Right lung (tissue), 5 donors: ENCODE results near the gene ARVCF. TPM values are rescaled to one million over a fixed set of nuclear protein-coding genes. Genes with fewer than 3 reads are reported as not detected.
"Not testable (repeated sequence)": the region's sequence is repeated elsewhere in the genome, so short reads cannot be mapped to it uniquely, and the experiment has no call there.

Experiments used
- DNase-seq, 2 donors: peaks; one replicate each; pipeline ENCODE4 v3.0.0-alpha.2; 2013
- polyA plus RNA-seq, 5 donors: library from polyadenylated mRNA; unstranded; fragments of 120-200 nt; gene quantifications; one replicate each; pipeline versions ENCODE4 v1.2.1 to v1.2.3, GENCODE V29; 2013; ENCODE audit warnings: inconsistent platforms in 1 of 5, low replicate concordance in 1 of 5; ENCODE audit not compliant: insufficient read length in 5 of 5, insufficient read depth in 1 of 5

The ARVCF gene
- polyA plus RNA-seq, 5 donors, result 18.4 to 46.1 (median 24.7) TPM

GRCh38 chr22:19937616-19938473, 78.8 kb downstream of the ARVCF start:
- DNase-seq, result no peak

DNA sequence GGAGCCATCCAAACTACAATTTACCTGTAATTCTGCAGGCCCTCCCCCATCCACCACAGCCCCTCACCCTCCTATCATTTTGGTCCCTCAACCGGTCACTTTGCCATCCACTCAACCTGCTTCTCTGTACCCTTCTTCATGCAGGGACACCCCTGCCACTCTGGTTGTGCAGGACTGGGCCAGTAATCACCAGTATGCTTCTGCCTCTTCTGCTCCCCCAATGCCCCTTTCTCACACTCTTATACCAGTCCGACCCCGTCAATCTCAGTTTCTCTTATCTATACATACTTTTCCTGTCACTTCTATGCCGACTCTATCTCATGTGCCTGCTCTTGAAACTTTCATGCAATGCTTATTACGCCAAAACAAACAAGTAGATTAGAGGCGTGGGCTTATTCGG, 80.1 kb downstream of the ARVCF start:
- DNase-seq, result no peak

GRCh38 chr22:19935123-19935718, 81.4 kb downstream of the ARVCF start:
- DNase-seq, result not testable (repeated sequence)

- DNase-seq, result no peak
Observed at GRCh38 chr22:19933341-19934241, 83.0 kb downstream of the ARVCF start.

- no peak for DNase-seq
Observed at GRCh38 chr22:19932367-19933206, 84.0 kb downstream of the ARVCF start.

GRCh38 chr22:19931514-19931913, 85.1 kb downstream of the ARVCF start:
- DNase-seq, result no peak

DNA sequence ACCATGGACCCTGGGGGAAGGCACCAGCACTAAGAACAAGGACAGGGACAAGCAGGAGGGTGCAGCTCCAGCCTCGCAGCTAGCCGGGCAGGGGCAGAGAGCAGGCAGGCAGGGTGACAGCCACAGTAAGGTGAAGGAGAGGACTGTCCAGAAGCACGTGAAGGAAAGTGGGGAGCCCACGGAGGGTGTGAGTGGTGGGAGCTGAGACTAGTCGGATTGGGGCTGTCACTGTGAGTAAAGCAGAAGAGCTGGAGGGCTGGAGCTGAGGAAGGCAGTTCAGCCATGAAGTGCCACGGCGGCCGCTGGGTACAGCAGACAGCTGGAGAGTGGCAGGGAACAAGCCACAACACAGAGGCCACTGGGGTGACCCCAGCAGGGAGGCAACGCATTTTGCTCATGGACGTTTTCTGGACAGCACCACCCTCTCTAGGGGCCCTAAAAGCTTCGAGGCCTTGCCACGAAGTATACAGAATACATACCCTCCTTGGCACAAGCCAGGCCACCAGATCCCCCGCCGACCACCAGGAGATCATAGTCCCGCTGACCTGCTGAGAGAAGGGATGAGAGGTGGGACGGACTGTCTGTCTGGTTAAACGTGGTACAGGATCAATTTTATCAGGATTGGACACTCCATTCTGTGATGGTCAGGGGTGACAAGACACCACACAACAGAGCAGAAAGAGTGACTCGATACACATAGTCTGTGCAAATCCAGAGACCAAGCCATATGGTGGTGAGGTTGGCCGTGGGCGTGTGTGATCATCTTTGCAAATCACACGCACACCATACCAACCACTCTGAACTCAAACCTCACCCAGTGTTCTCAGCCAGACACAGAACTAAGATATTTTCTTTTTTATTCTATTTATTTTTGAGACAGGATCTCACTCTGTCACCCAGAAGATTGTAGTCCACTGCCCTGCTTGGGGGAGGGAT, 85.8 kb downstream of the ARVCF start:
- no peak for DNase-seq

DNA sequence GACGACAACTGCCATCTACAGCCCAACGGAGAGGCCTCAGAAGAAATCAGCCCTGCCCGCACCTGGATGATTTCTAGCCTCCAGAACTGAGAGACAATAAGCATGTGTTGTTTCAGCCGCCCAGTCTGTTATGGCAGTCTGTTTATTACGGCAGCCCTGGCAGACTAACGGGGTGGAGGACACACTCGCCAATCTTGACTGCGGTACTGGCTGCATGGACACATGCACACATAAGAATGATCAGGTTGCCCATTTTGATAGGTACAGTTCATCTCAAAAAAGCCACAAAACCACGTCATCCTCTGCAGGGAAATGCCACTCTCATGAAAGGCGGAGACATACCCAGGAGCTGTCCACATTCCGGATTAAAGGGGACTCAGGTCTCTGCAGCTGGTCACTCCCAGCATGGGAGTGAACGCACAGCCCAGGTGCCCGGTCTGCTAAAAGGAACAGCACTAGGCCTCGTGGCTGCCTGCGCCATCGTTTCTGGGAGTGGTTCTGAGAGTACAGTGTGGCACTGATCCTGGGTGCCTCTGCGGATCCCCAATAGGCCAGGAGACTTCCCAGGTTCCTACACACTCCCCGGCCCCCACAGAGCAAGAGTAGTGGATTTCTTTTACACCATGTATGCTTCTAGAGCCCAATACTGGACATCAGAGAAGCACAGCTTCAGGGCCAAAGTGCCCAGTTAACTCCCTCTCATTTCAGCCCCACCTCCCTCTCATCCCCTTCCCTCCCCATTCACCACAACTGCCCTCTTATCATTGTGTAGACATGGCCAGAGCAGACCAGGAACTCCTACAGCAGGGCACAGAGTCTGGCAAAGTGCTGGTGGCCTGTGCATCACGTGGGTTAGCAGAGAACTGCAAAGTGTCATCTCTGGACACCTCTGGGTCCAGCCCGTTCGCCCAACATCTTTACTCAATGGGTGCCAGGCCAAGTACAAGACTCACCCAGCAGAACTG, 86.8 kb downstream of the ARVCF start:
- no peak for DNase-seq

- DNase-seq, result no peak
Observed at GRCh38 chr22:19928207-19928606, 88.4 kb downstream of the ARVCF start.

DNA sequence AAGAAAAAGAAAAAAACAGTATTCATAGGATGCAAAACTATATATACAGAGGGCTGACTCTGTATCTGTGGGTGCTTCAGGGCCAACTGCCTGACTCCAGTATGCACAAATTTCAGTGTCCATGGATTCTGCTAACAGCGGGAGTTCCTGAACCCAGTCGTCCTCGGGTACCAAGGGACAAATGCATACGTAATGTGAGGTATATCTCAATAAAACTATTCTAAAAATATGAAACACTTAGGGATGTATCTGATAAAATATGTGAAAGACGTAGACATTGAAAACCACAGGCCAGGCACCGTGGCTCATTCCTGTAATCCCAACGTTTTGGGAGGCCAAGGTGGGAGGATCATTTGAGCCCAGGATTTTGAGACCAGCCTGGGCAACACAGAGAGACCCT, 88.9 kb downstream of the ARVCF start:
- DNase-seq, result no peak

DNA sequence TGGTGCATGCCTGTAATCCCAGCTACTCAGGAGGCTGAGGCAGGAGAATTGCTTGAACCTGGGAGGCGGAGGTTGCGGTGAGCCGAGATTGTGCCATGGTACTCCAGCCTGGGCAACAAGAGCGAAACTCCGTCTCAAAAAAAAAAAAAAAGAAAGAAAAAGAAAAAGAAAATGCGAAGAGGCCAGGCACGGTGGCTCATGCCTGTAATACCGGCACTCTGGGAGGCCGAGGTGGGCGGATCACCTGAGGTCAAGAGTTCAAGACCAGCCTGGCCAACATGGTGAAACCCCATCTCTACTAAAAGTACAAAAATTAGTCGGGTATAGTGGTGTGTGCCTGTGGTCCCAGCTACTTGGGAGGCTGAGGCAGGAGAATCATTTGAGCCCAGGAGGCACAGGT, 90.6 kb downstream of the ARVCF start:
- not testable (repeated sequence) for DNase-seq

GRCh38 chr22:19923914-19924513, 92.6 kb downstream of the ARVCF start:
- no peak for DNase-seq

GRCh38 chr22:19921544-19922081, 95.0 kb downstream of the ARVCF start:
- DNase-seq, result no peak

Other genes starting within 250 kb of the ARVCF start
- gene GNB1L, start 161.9 kb downstream of the ARVCF start, polyA plus RNA-seq, result 1 to 10 TPM; 2.7 to 6.4 (median 6.1) TPM
- gene RTL10, start 161.9 kb downstream of the ARVCF start, polyA plus RNA-seq, result 10 to 100 TPM; 16.6 to 31.6 (median 29.9) TPM
- gene COMT, start 75.1 kb downstream of the ARVCF start, polyA plus RNA-seq, result 100 to 1,000 TPM in 2 of 5 donors, 10 to 100 TPM in 3; 60.9 to 134 (median 85.5) TPM
- 10 to 100 TPM; 15.4 to 21.5 (median 19.1) TPM for gene TXNRD2, start 75.0 kb downstream of the ARVCF start, polyA plus RNA-seq
- 10 to 100 TPM in 4 of 5 donors, 1 to 10 TPM in 1; 9.9 to 15.3 (median 13.5) TPM for gene TANGO2, start 4.3 kb upstream of the ARVCF start, polyA plus RNA-seq
- 10 to 100 TPM; 42.6 to 50.7 (median 45.2) TPM for gene DGCR8, start 63.4 kb upstream of the ARVCF start, polyA plus RNA-seq
- 100 to 1,000 TPM; 140 to 189 (median 161) TPM for gene RANBP1, start 99.3 kb upstream of the ARVCF start, polyA plus RNA-seq
- gene TRMT2A, start 100.4 kb upstream of the ARVCF start, polyA plus RNA-seq, result 10 to 100 TPM; 28.8 to 64.0 (median 46.4) TPM
- gene ZDHHC8, start 115.0 kb upstream of the ARVCF start, polyA plus RNA-seq, result 10 to 100 TPM; 27.5 to 61.1 (median 46.6) TPM
- 1 to 10 TPM; 1.4 to 2.9 (median 1.8) TPM for gene CCDC188, start 134.2 kb upstream of the ARVCF start, polyA plus RNA-seq